Calu3 (cell line): ENCODE data around the gene NODAL. TPM values are rescaled to one million over a fixed set of nuclear protein-coding genes. Genes with fewer than 3 reads are reported as not detected.

ENCODE experiments used
- BruUV-seq: library from RNA; stranded (reverse); fragments of 400-500 nt; replicated peaks from 2 replicates; lab custom pipeline; 2021; lab: Mats Ljungman, UMichigan
- CTCF ChIA-PET: fragments of 300-600 bp; sonication (Branson Sonifier 250); formaldehyde crosslinking; loops from one replicate; lab custom pipeline; 2022; ENCODE audit warnings: antibody characterized with exemption; lab: Charles Lee
- DNase-seq: peaks from one replicate; pipeline ENCODE4 v3.0.0; 2022
- H3K27ac Mint-ChIP-seq: one replicate; pipeline ENCODE4 v1.8.0; 2022; ENCODE audit warnings: mixed read lengths; ENCODE audit not compliant: unreplicated experiment
- H3K27me3 Mint-ChIP-seq: one replicate; pipeline ENCODE4 v1.8.0; 2022; ENCODE audit warnings: mixed read lengths; ENCODE audit not compliant: unreplicated experiment
- H3K36me3 Mint-ChIP-seq: one replicate; pipeline ENCODE4 v1.8.0; 2022; ENCODE audit warnings: mild to moderate bottlenecking, moderate library complexity, mixed read lengths; ENCODE audit not compliant: insufficient read depth, unreplicated experiment
- H3K4me1 Mint-ChIP-seq: one replicate; pipeline ENCODE4 v1.8.0; 2022; ENCODE audit warnings: mild to moderate bottlenecking, low read depth, mixed read lengths; ENCODE audit not compliant: unreplicated experiment
- H3K4me3 Mint-ChIP-seq: one replicate; pipeline ENCODE4 v1.8.0; 2022; ENCODE audit warnings: mild to moderate bottlenecking, low read depth, moderate library complexity, mixed read lengths; ENCODE audit not compliant: unreplicated experiment
- H3K9me3 Mint-ChIP-seq: one replicate; pipeline ENCODE4 v1.8.0; 2022; ENCODE audit warnings: low read depth, mixed read lengths; ENCODE audit not compliant: unreplicated experiment
- intact Hi-C: fragments of 100-400 bp; cut with micrococcal nuclease; formaldehyde crosslinking; loops from one replicate; pipeline ENCODE4 v1.10.0; 2022; ENCODE audit not compliant: unreplicated experiment
- total RNA-seq: library from RNA; stranded (reverse); gene quantifications from 2 replicates; pipeline ENCODE4 v1.2.3, GENCODE V29; 2022
- TF ChIP-seq, protein P1 (sequence below): fragments of 200-600 bp; IDR thresholded peaks from one replicate; pipeline ENCODE4 v1.8.0; 2022; ENCODE audit warnings: antibody characterized with exemption; ENCODE audit not compliant: unreplicated experiment

The NODAL gene
- total RNA-seq, 1 experiment from 2014 or later: not detected

DNA sequence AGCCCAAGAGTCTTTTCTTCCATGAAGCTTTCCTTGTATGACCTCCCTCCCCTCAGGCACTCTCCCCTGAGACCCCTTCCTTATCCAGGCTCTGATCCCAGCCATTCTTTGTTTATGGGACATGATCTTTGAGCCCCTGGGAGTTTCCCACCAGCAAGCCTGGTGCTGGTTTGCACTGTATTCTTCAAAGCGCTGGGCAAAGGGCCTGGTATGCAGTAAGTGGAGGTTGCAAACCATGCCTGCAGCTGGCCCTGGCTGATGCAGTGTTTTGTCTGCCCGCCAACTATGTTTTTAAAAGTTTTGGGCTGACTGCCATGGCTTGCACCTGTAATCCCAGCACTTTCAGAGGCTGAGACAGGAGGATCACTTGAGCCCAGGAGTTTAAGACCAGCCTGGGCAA lies 6.8 kb upstream of the NODAL start:
- Mint-ChIP-seq H3K9me3 (no peaks in the 10 kb centered on the region), H3K27me3 (peaks cover 35% of the 10 kb centered on the region), H3K4me1 (no peaks in the 10 kb centered on the region), H3K27ac (no peak overlapping the region), H3K36me3 (no peaks in the 10 kb centered on the region), H3K4me3 (no peak overlapping the region)
- no peak for DNase-seq
- CTCF ChIA-PET: interaction anchor here (0.6 kb wide), 1 partner anchor 609 kb away, joined by 5 read pairs; no protein-coding TSS in a partner anchor
- TF ChIP-seq, protein P1, sequence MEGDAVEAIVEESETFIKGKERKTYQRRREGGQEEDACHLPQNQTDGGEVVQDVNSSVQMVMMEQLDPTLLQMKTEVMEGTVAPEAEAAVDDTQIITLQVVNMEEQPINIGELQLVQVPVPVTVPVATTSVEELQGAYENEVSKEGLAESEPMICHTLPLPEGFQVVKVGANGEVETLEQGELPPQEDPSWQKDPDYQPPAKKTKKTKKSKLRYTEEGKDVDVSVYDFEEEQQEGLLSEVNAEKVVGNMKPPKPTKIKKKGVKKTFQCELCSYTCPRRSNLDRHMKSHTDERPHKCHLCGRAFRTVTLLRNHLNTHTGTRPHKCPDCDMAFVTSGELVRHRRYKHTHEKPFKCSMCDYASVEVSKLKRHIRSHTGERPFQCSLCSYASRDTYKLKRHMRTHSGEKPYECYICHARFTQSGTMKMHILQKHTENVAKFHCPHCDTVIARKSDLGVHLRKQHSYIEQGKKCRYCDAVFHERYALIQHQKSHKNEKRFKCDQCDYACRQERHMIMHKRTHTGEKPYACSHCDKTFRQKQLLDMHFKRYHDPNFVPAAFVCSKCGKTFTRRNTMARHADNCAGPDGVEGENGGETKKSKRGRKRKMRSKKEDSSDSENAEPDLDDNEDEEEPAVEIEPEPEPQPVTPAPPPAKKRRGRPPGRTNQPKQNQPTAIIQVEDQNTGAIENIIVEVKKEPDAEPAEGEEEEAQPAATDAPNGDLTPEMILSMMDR: no peak
- no TSS peak for BruUV-seq
- intact Hi-C loops: no loop called here

DNA sequence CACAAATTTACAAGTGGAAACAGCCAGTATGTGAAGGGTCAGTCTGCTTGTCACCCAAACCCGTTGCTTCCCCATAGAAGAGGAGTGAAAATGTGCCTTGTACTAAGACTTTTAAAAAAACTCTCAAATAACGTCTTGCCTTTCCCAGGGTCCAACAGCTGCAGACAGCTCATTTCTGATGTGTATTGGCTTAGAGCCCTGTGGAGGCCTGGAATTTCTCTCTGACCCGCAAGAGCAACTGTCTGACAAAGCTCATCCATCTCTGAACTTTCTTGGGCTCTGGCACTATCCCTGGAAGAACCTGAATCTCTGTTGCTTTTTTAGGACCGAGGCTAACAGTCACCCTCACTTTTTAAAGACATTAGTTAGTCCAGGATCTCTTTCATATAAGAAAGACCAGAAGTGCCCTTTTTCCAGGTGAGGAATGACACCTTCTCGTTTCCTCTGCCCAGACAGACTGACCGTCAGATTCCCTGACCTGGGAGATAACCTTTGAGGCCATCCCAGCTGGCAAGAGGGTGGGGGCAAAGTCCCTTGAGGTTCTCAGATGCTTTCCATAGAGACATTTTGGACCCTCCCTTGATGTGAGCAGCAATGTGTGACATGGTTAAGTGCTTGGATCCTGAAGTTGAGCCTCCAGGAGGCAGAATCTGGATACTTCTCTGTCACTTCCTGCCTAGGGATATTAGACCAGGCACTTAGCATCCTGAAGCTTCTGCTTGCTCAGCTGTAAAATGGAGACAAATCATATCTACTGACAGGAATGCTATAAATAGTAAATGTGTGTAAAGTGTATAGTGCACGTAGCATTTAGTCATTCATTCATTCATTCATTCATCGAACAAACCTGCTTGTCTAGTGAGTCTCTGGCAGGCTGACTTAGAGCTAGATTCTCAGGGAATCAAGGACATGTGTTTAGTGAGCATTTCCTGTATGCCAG lies 4.5 kb upstream of the NODAL start:
- Mint-ChIP-seq H3K4me1 (peaks cover 4% of the 10 kb centered on the region), H3K27ac (no peak overlapping the region), H3K4me3 (no peak overlapping the region), H3K9me3 (no peaks in the 10 kb centered on the region), H3K27me3 (peaks cover 50% of the 10 kb centered on the region), H3K36me3 (no peaks in the 10 kb centered on the region)
- DNase-seq: no peak
- intact Hi-C loops: no loop called here
- no TSS peak for BruUV-seq
- TF ChIP-seq, protein P1: no peak
- CTCF ChIA-PET: interaction anchor here (1.4 kb wide), 1 partner anchor 10 kb away, joined by 4 read pairs; no protein-coding TSS in a partner anchor

DNA sequence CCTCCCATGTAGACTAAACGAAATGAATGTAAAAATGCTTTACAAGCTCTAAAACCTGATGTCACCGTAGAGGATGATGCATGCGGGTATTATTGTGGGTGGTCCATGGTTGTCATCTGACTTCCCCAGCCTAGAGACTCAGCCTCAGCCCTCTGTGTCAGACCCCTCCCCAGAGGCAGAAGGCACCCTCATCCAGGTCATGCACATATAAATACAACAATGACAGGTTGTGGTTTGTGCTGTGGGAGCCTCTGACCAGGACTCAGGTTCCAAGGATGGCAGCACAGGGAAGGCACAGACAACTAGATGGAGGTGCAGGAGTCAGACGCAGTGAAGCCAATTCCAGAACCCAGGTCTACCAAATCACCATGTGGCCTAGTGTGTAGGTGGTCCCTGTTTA lies 3.3 kb upstream of the NODAL start:
- BruUV-seq: no TSS peak
- TF ChIP-seq, protein P1: no peak
- Mint-ChIP-seq H3K27ac (no peak overlapping the region), H3K4me1 (peaks cover 8% of the 10 kb centered on the region), H3K36me3 (no peaks in the 10 kb centered on the region), H3K9me3 (no peaks in the 10 kb centered on the region), H3K27me3 (peaks cover 50% of the 10 kb centered on the region), H3K4me3 (no peak overlapping the region)
- CTCF ChIA-PET: no interaction called here
- intact Hi-C loops: no loop called here
- DNase-seq: no peak

DNA sequence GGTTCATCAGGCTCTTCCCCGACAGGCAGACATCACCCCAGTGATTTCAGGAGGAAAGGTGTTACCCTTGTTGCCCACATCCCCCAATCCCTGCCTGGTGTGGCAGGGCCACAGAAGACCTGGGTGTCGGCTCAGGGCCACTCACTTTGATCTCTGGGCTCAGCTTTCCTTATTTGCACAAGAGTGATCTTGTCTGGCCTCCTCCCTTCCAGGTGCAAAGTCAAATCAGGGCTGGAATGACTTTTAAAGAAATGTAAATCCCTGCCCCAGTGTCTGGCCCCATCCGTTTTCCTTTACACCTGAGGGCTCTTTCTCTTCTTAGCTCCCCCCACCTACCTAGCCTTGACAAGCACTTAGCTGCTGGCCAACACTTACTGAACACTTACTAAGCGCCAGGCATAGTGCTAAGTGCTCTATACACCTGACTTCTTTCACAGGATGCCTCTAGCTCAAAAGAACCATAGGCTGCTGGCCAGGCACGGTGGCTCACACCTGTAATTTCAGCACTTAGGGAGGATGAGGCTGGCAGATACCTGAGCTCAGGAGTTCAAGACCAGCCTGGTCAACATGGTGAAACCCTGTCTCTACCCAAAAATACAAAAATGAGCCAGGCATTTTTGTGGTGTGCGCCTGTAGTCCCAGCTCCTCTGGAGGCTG lies 979 bp upstream of the NODAL start:
- no peak overlapping the region for H3K27ac Mint-ChIP-seq
- H3K36me3 Mint-ChIP-seq: no peaks in the 10 kb centered on the region
- H3K4me3 Mint-ChIP-seq: no peak overlapping the region
- intact Hi-C loops: no loop called here
- H3K4me1 Mint-ChIP-seq: peaks cover 8% of the 10 kb centered on the region
- no peaks in the 10 kb centered on the region for H3K9me3 Mint-ChIP-seq
- peaks cover 59% of the 10 kb centered on the region for H3K27me3 Mint-ChIP-seq
- BruUV-seq: no TSS peak
- CTCF ChIA-PET: interaction anchor here (2.0 kb wide), 1 partner anchor 10 kb away, joined by 5 read pairs; no protein-coding TSS in a partner anchor
- DNase-seq: no peak
- TF ChIP-seq, protein P1: no peak
